SK-N-SH (cell line): ENCODE results near the gene GALE. TPM values are rescaled to one million over a fixed set of nuclear protein-coding genes. Genes with fewer than 3 reads are reported as not detected.

Experiments used
- CTCF ChIA-PET: fragments of 300-600, 350-600 bp; formaldehyde crosslinking; extraction: SDS; loops from one replicate; lab custom pipeline; 2021; lab: Yijun Ruan, JAX
- POLR2A ChIA-PET: fragments of 350-600 bp; sonication (Branson Sonifier 250); formaldehyde crosslinking; extraction: SDS; loops from one replicate; lab custom pipeline; 2020; ENCODE audit warnings: antibody characterized with exemption, inconsistent platforms; lab: Yijun Ruan, JAX
- DNase-seq: peaks from one replicate; pipeline ENCODE4 v3.0.0; 2012
- H2AFZ ChIP-seq: fragments of 200-600 bp; sonication (generic); 2 replicates; pipeline ENCODE4 v1.8.1; 2016; ENCODE audit warnings: antibody characterized with exemption, mild to moderate bottlenecking, low read depth
- H3F3A ChIP-seq: fragments of 200-600 bp; sonication (generic); replicated peaks from 2 replicates; pipeline ENCODE3; 2016; ENCODE audit warnings: antibody characterized with exemption, mild to moderate bottlenecking; ENCODE audit not compliant: insufficient read depth
- H3K27ac ChIP-seq, 2 experiments: fragments of 200-500 bp in 1 of 2; fragments of 200-600 bp in 1 of 2; sonication (Bioruptor generic) in 1 of 2; sonication (generic), shearing (Covaris generic) in 1 of 2; 2 replicates each; pipeline versions ENCODE4 v1.5.1 to v1.6.1; 2014 to 2016; ENCODE audit warnings: low read depth in 2 of 2, inconsistent platforms in 1 of 2, low read length in 1 of 2, mild to moderate bottlenecking in 1 of 2, mixed read lengths in 1 of 2
- H3K27me3 ChIP-seq: fragments of 200-600 bp; sonication (generic), shearing (Covaris generic); 2 replicates; pipeline ENCODE4 v1.6.1; 2016; ENCODE audit warnings: mixed run types; ENCODE audit not compliant: insufficient read depth
- H3K36me3 ChIP-seq, 2 experiments: fragments of 200-500 bp in 1 of 2; fragments of 200-600 bp in 1 of 2; sonication (Bioruptor generic) in 1 of 2; sonication (generic) in 1 of 2; replicated peaks in 1 of 2; 2 replicates each; pipeline versions ENCODE3 to v1.5.1; 2014 to 2016; ENCODE audit warnings: low read length in 1 of 2, mild to moderate bottlenecking in 1 of 2; ENCODE audit not compliant: insufficient read depth in 2 of 2, control insufficient read depth in 1 of 2
- H3K4me1 ChIP-seq, 2 experiments: fragments of 200-500 bp in 1 of 2; fragments of 200-600 bp in 1 of 2; sonication (Bioruptor generic) in 1 of 2; sonication (generic), shearing (Covaris generic) in 1 of 2; 2 replicates each; pipeline versions ENCODE4 v1.5.1 to v1.6.1; 2014 to 2016; ENCODE audit warnings: low read depth in 1 of 2, low read length in 1 of 2, mixed run types in 1 of 2; ENCODE audit not compliant: insufficient read depth in 2 of 2, control insufficient read depth in 1 of 2
- H3K4me2 ChIP-seq: fragments of 200-600 bp; sonication (generic), shearing (Covaris generic); 2 replicates; pipeline ENCODE4 v1.6.1; 2017; ENCODE audit warnings: mixed run types
- H3K4me3 ChIP-seq, 2 experiments: fragments of 200-500 bp in 1 of 2; fragments of 200-600 bp in 1 of 2; sonication (Bioruptor generic) in 1 of 2; sonication (generic), shearing (Covaris generic) in 1 of 2; 2 replicates each; pipeline versions ENCODE4 v1.5.1 to v1.8.1; 2014 to 2016; ENCODE audit warnings: low read depth in 2 of 2, inconsistent platforms in 1 of 2, low read length in 1 of 2, mild to moderate bottlenecking in 1 of 2, mixed read lengths in 1 of 2, moderate library complexity in 1 of 2
- H3K79me2 ChIP-seq: fragments of 200-600 bp; sonication (generic); 2 replicates; pipeline ENCODE4 v1.8.1; 2017; ENCODE audit warnings: mild to moderate bottlenecking; ENCODE audit not compliant: insufficient read depth
- H3K9ac ChIP-seq: fragments of 200-600 bp; sonication (generic); 2 replicates; pipeline ENCODE4 v1.6.1; 2017; ENCODE audit warnings: mixed run types
- H3K9me2 ChIP-seq: fragments of 200-600 bp; sonication (generic); 2 replicates; pipeline ENCODE4 v1.6.1; 2017; ENCODE audit warnings: mixed run types
- H3K9me3 ChIP-seq: fragments of 200-600 bp; sonication (generic); 2 replicates; pipeline ENCODE4 v1.6.1; 2017; ENCODE audit warnings: mixed run types, mild to moderate bottlenecking, moderate library complexity
- H4K20me1 ChIP-seq: fragments of 200-600 bp; sonication (generic); 2 replicates; pipeline ENCODE4 v1.6.1; 2017; ENCODE audit warnings: mild to moderate bottlenecking, mixed run types; ENCODE audit not compliant: insufficient read depth
- FOSL2 ChIP-seq: IDR thresholded peaks from 2 replicates; pipeline ENCODE4 v1.4.0; 2012; ENCODE audit warnings: low read depth, mild to moderate bottlenecking, moderate library complexity, borderline replicate concordance
- GABPA ChIP-seq: IDR thresholded peaks from 2 replicates; pipeline ENCODE4 v1.4.0; 2012; ENCODE audit warnings: low read depth, mild to moderate bottlenecking
- MEF2A ChIP-seq: IDR thresholded peaks from 2 replicates; pipeline ENCODE4 v1.4.0; 2012; ENCODE audit warnings: low read depth, borderline replicate concordance
- PBX3 ChIP-seq: IDR thresholded peaks from 2 replicates; pipeline ENCODE4; 2012
- POLR2AphosphoS5 ChIP-seq: IDR thresholded peaks from 2 replicates; pipeline ENCODE4 v1.6.1; 2012; ENCODE audit warnings: low read depth, low read length
- SIN3A ChIP-seq: IDR thresholded peaks from 2 replicates; pipeline ENCODE4 v1.6.1; 2012; ENCODE audit warnings: low read depth, mild to moderate bottlenecking, low read length, moderate library complexity, borderline replicate concordance
- TCF12 ChIP-seq: IDR thresholded peaks from 2 replicates; pipeline ENCODE4 v1.4.0; 2012
- YY1 ChIP-seq: IDR thresholded peaks from 2 replicates; pipeline ENCODE4 v1.4.0; 2012; ENCODE audit warnings: low read depth, mild to moderate bottlenecking
- WGBS: methylation state at CpG from one replicate; pipeline ENCODE4 v1.1.6; 2017; ENCODE audit warnings: low lambda C conversion rate; 5-methylcytosine and 5-hydroxymethylcytosine counted together
- polyA plus RNA-seq, 3 experiments: library from polyadenylated mRNA; depleted of rRNA; stranded (reverse); fragments of >200 nt; gene quantifications; 2 replicates each; pipeline ENCODE4 v1.2.3, GENCODE V29; 2012
- TF ChIP-seq, protein P1 (sequence below): IDR thresholded peaks from 2 replicates; pipeline ENCODE4 v1.6.1; 2012; ENCODE audit warnings: mild to moderate bottlenecking, low read depth, low read length, moderate library complexity
- TF ChIP-seq, protein P2 (sequence below): IDR thresholded peaks from 2 replicates; pipeline ENCODE4 v1.4.0; 2012; ENCODE audit warnings: low read depth, borderline replicate concordance
- TF ChIP-seq, protein P3 (sequence below): IDR thresholded peaks from 2 replicates; pipeline ENCODE4 v1.4.0; 2012; ENCODE audit warnings: low read depth, borderline replicate concordance
- TF ChIP-seq, protein P4 (sequence below): fragments of 200-600 bp; sonication (generic); IDR thresholded peaks from 2 replicates; pipeline ENCODE4 v1.6.1; 2017; ENCODE audit warnings: antibody characterized with exemption, mild to moderate bottlenecking, moderate library complexity

The GALE gene
- polyA plus RNA-seq, 1 of the 3 experiments (the other 2 are of a cell fraction) = 71.7 TPM

DNA sequence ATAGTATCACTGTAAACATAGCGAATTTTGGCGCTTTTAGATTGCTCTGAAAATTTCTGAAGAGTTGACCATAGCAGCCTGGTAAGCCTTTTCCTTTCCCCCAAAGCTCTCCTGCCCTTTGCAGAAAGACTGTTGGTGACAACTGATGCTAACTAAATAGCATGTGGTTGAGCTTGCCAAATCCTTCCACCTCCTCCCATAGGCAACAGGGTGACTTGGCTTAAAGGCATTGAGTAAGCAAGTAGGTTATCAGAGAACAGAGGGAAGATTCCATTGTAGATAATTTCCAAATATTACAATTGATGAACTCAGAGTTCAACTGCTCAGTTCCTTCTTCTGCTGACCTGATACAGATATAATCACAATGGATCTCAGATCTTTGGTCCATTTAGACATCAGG, 44.6 kb upstream of the GALE start:
- no peaks in the 10 kb centered on the region for H3K79me2 ChIP-seq
- peaks cover 7 to 27% of the 10 kb centered on the region in 2 experiments for H3K36me3 ChIP-seq
- WGBS = 93% methylated on average over 2 of the region's 2 CpGs
- H3K4me3 ChIP-seq = no peak overlapping the region
- no peak overlapping the region for H2AFZ ChIP-seq
- no peak overlapping the region for H3K27ac ChIP-seq
- DNase-seq = no peak
- no peaks in the 10 kb centered on the region for H3K4me1 ChIP-seq
- H3K9me2 ChIP-seq = no peaks in the 10 kb centered on the region
- H4K20me1 ChIP-seq = no peaks in the 10 kb centered on the region
- CTCF ChIA-PET = interaction anchor here (0.9 kb wide), 1 partner anchor 38 kb away, joined by 3 read pairs; no protein-coding TSS in a partner anchor
- H3F3A ChIP-seq = no peaks in the 10 kb centered on the region
- no peak overlapping the region for H3K4me2 ChIP-seq
- H3K9me3 ChIP-seq = no peaks in the 10 kb centered on the region
- POLR2A ChIA-PET = no interaction called here
- H3K9ac ChIP-seq = no peak overlapping the region
- H3K27me3 ChIP-seq = no peaks in the 10 kb centered on the region
- TF ChIP-seq MEF2A (no peak), FOSL2 (no peak)
- TF ChIP-seq, protein P1, sequence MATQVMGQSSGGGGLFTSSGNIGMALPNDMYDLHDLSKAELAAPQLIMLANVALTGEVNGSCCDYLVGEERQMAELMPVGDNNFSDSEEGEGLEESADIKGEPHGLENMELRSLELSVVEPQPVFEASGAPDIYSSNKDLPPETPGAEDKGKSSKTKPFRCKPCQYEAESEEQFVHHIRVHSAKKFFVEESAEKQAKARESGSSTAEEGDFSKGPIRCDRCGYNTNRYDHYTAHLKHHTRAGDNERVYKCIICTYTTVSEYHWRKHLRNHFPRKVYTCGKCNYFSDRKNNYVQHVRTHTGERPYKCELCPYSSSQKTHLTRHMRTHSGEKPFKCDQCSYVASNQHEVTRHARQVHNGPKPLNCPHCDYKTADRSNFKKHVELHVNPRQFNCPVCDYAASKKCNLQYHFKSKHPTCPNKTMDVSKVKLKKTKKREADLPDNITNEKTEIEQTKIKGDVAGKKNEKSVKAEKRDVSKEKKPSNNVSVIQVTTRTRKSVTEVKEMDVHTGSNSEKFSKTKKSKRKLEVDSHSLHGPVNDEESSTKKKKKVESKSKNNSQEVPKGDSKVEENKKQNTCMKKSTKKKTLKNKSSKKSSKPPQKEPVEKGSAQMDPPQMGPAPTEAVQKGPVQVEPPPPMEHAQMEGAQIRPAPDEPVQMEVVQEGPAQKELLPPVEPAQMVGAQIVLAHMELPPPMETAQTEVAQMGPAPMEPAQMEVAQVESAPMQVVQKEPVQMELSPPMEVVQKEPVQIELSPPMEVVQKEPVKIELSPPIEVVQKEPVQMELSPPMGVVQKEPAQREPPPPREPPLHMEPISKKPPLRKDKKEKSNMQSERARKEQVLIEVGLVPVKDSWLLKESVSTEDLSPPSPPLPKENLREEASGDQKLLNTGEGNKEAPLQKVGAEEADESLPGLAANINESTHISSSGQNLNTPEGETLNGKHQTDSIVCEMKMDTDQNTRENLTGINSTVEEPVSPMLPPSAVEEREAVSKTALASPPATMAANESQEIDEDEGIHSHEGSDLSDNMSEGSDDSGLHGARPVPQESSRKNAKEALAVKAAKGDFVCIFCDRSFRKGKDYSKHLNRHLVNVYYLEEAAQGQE = no peak
- TF ChIP-seq, protein P2, sequence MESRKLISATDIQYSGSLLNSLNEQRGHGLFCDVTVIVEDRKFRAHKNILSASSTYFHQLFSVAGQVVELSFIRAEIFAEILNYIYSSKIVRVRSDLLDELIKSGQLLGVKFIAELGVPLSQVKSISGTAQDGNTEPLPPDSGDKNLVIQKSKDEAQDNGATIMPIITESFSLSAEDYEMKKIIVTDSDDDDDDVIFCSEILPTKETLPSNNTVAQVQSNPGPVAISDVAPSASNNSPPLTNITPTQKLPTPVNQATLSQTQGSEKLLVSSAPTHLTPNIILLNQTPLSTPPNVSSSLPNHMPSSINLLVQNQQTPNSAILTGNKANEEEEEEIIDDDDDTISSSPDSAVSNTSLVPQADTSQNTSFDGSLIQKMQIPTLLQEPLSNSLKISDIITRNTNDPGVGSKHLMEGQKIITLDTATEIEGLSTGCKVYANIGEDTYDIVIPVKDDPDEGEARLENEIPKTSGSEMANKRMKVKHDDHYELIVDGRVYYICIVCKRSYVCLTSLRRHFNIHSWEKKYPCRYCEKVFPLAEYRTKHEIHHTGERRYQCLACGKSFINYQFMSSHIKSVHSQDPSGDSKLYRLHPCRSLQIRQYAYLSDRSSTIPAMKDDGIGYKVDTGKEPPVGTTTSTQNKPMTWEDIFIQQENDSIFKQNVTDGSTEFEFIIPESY = no peak

DNA sequence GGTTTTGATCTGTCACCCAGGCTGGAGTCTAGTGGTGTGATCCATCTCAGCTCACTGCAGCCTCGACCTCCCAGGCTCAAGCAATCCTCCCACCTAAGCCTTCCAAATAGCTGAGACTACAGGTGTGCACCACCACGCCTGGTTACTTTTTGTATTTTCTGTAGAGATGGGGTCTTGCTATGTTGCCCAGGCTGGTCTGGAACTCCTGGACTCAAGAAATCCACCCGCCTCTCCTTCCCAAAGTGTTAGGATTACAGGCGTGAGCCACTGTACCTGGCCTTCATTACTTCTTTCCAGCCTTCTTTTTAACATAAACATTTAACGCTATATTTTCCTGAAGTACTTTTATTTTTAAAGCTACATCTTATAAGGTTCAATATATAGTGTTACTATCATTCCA, 43.1 kb upstream of the GALE start:
- CTCF ChIA-PET = interaction anchor here (0.9 to 1.5 kb wide), 2 partner anchors 34 to 125 kb away, joined by 4 read pairs; no protein-coding TSS in a partner anchor
- Histone ChIP-seq H3K4me3 (no peak overlapping the region), H3K36me3 (peaks cover 7 to 27% of the 10 kb centered on the region in 2 experiments), H3K9ac (no peak overlapping the region), H3K27me3 (no peaks in the 10 kb centered on the region), H3K27ac (no peak overlapping the region), H3K9me2 (no peaks in the 10 kb centered on the region), H3K4me1 (no peaks in the 10 kb centered on the region), H3K9me3 (no peaks in the 10 kb centered on the region), H3F3A (no peaks in the 10 kb centered on the region), H3K79me2 (no peaks in the 10 kb centered on the region), H2AFZ (no peak overlapping the region), H4K20me1 (no peaks in the 10 kb centered on the region), H3K4me2 (no peak overlapping the region)
- POLR2A ChIA-PET = no interaction called here
- no peak for DNase-seq
- 88% methylated on average over 5 of the region's 5 CpGs for WGBS
- TF ChIP-seq POLR2AphosphoS5 = no peak
- TF ChIP-seq TCF12 = no peak
- no peak for TF ChIP-seq FOSL2
- no peak for TF ChIP-seq PBX3
- TF ChIP-seq YY1 = no peak
- TF ChIP-seq, protein P3, sequence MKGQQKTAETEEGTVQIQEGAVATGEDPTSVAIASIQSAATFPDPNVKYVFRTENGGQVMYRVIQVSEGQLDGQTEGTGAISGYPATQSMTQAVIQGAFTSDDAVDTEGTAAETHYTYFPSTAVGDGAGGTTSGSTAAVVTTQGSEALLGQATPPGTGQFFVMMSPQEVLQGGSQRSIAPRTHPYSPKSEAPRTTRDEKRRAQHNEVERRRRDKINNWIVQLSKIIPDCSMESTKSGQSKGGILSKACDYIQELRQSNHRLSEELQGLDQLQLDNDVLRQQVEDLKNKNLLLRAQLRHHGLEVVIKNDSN = no peak
- TF ChIP-seq, protein P1 = no peak
- TF ChIP-seq, protein P4, sequence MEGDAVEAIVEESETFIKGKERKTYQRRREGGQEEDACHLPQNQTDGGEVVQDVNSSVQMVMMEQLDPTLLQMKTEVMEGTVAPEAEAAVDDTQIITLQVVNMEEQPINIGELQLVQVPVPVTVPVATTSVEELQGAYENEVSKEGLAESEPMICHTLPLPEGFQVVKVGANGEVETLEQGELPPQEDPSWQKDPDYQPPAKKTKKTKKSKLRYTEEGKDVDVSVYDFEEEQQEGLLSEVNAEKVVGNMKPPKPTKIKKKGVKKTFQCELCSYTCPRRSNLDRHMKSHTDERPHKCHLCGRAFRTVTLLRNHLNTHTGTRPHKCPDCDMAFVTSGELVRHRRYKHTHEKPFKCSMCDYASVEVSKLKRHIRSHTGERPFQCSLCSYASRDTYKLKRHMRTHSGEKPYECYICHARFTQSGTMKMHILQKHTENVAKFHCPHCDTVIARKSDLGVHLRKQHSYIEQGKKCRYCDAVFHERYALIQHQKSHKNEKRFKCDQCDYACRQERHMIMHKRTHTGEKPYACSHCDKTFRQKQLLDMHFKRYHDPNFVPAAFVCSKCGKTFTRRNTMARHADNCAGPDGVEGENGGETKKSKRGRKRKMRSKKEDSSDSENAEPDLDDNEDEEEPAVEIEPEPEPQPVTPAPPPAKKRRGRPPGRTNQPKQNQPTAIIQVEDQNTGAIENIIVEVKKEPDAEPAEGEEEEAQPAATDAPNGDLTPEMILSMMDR = no peak
- no peak for TF ChIP-seq GABPA
- TF ChIP-seq SIN3A = no peak
